ENCODE results near the gene OR2V2. TPM values are rescaled to one million over a fixed set of nuclear protein-coding genes. Genes with fewer than 3 reads are reported as not detected.

Gene OR2V2
- total RNA-seq, 1 experiment from 2014 or later = not detected

- Histone ChIP-seq H3K36me3 (ENCODE audit: insufficient read depth, low read length, poor library complexity, severe bottlenecking) (no peaks in the 10 kb centered on the region), H3K4me3 (ENCODE audit: low read depth, low read length, poor library complexity, severe bottlenecking) (peak overlapping the region; percentile 72), H3K4me1 (ENCODE audit: insufficient read depth, low read length, poor library complexity, severe bottlenecking) (peaks cover 6% of the 10 kb centered on the region), H3K9me3 (ENCODE audit: low read depth, low read length, poor library complexity, severe bottlenecking) (no peaks in the 10 kb centered on the region), H3K27me3 (replicated peaks; ENCODE audit: insufficient read depth, low read depth, low read length, poor library complexity) (no peaks in the 10 kb centered on the region), H3K27ac (ENCODE audit: low read depth, low read length, poor library complexity, severe bottlenecking) (no peak overlapping the region)
- POLR2A ChIA-PET (ENCODE audit: low non-redundant PET) = no interaction called here
- BruUV-seq (replicated peaks) = no TSS peak
- TF ChIP-seq EZH2 (IDR thresholded peaks at IDR 0.05; ENCODE audit: borderline replicate concordance, low read depth, low read length, poor library complexity, severe bottlenecking) (no peak), CTCF (conservative IDR thresholded peaks at IDR 0.05; ENCODE audit: low read depth, low read length) (no peak)
- intact Hi-C loops (cut with micrococcal nuclease; ENCODE audit: unreplicated experiment) = no loop called here
- no peak for DNase-seq (ENCODE audit: low spot score)
- CTCF ChIA-PET = no interaction called here
Measured at GRCh38 chr5:181204113-181204825, 56.9 kb downstream of the OR2V2 start.

- Histone ChIP-seq H3K36me3 (ENCODE audit: insufficient read depth, low read length, poor library complexity, severe bottlenecking) (no peaks in the 10 kb centered on the region), H3K27me3 (replicated peaks; ENCODE audit: insufficient read depth, low read depth, low read length, poor library complexity) (no peaks in the 10 kb centered on the region), H3K4me3 (ENCODE audit: low read depth, low read length, poor library complexity, severe bottlenecking) (peak within 1 kb of the TSS; percentile 72), H3K27ac (ENCODE audit: low read depth, low read length, poor library complexity, severe bottlenecking) (no peak within 1 kb of the TSS), H3K9me3 (ENCODE audit: low read depth, low read length, poor library complexity, severe bottlenecking) (no peaks in the 10 kb centered on the region), H3K4me1 (ENCODE audit: insufficient read depth, low read length, poor library complexity, severe bottlenecking) (peaks cover 6% of the 10 kb centered on the region)
- POLR2A ChIA-PET (ENCODE audit: low non-redundant PET) = no interaction called here
- no peak for DNase-seq (ENCODE audit: low spot score)
- BruUV-seq (replicated peaks) = no TSS peak
- intact Hi-C loops (cut with micrococcal nuclease; ENCODE audit: unreplicated experiment) = no loop called here
- CTCF ChIA-PET = no interaction called here
- TF ChIP-seq EZH2 (IDR thresholded peaks at IDR 0.05; ENCODE audit: borderline replicate concordance, low read depth, low read length, poor library complexity, severe bottlenecking) (no peak), CTCF (conservative IDR thresholded peaks at IDR 0.05; ENCODE audit: low read depth, low read length) (no peak)
Measured at GRCh38 chr5:181204826-181205760, 57.7 kb downstream of the OR2V2 start, which contains the start of gene TRIM7. Gene TRIM7 (minus strand): TSS chr5:181205196. CDS start chr5:181205110, 86 bp downstream.

DNA sequence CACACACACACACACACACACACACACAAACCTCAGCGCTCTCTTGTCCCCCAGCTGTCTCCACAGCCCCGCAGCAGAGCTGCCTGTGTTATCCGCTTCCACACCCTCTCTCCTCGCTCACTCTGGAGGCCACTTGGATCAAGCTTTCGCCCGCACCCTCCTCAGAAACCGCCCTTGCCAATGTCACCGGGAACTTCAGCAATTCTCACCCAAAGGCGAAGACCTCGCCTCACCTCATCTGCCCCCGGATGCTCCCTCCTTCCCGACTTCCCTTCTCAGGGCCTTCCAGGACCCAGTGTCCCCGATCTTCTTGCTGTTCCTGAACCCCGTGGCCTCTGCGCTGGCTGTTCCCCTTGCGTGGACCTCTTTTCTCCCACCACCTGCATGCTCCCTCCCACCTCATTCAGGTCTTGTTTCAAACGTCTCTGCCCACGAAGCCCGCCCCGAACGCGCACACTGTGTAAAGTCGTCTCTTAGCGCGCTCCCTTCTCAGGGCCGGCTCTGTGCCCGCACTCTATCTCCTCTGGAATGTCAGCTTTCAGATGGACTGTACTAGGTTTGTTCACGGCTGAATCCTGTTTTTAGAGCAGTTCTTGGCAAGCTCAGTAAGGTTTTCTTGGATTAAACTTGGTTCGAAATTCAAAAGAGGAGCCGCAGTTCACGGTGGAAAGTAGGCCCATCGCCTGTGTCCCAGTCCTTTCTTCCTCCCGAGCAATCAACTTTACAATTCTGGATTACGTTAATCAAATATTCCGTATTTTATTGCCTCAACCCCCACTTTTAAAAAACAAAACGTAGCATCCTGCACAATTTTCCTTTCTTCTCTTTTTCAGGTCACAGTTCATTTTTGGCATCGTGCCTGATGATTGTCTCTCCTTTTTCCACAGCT, 58.6 kb downstream of the OR2V2 start:
- Histone ChIP-seq H3K9me3 (ENCODE audit: low read depth, low read length, poor library complexity, severe bottlenecking) (no peaks in the 10 kb centered on the region), H3K27ac (ENCODE audit: low read depth, low read length, poor library complexity, severe bottlenecking) (no peak overlapping the region), H3K36me3 (ENCODE audit: insufficient read depth, low read length, poor library complexity, severe bottlenecking) (no peaks in the 10 kb centered on the region), H3K27me3 (replicated peaks; ENCODE audit: insufficient read depth, low read depth, low read length, poor library complexity) (no peaks in the 10 kb centered on the region), H3K4me1 (ENCODE audit: insufficient read depth, low read length, poor library complexity, severe bottlenecking) (peaks cover 6% of the 10 kb centered on the region), H3K4me3 (ENCODE audit: low read depth, low read length, poor library complexity, severe bottlenecking) (peak overlapping the region; percentile 72)
- POLR2A ChIA-PET (ENCODE audit: low non-redundant PET) = no interaction called here
- CTCF ChIA-PET = interaction anchor here (1.0 kb wide), 1 partner anchor 22 kb away, joined by 3 read pairs; no protein-coding TSS in a partner anchor
- TF ChIP-seq EZH2 (IDR thresholded peaks at IDR 0.05; ENCODE audit: borderline replicate concordance, low read depth, low read length, poor library complexity, severe bottlenecking) = no peak
- no peak for TF ChIP-seq CTCF (conservative IDR thresholded peaks at IDR 0.05; ENCODE audit: low read depth, low read length)
- DNase-seq (ENCODE audit: low spot score) = no peak
- intact Hi-C loops (cut with micrococcal nuclease; ENCODE audit: unreplicated experiment) = no loop called here
- BruUV-seq (replicated peaks) = no TSS peak
